Colonic mucosa (tissue), 4 donors: ENCODE results near the gene ACAA2. TPM values are rescaled to one million over a fixed set of nuclear protein-coding genes. Genes with fewer than 3 reads are reported as not detected.

Source experiments
- DNase-seq: peaks from one replicate; pipeline ENCODE4 v3.0.0-alpha.2; 2020
- H3K27ac ChIP-seq: fragments of 200-600 bp; one replicate; pipeline ENCODE4 v1.8.0; 2021
- H3K27me3 ChIP-seq: fragments of 200-600 bp; one replicate; pipeline ENCODE4 v1.8.0; 2021
- H3K36me3 ChIP-seq: fragments of 200-600 bp; one replicate; pipeline ENCODE4 v1.8.0; 2021
- H3K4me1 ChIP-seq: fragments of 200-600 bp; one replicate; pipeline ENCODE4 v1.8.0; 2021; ENCODE audit warnings: mild to moderate bottlenecking
- H3K4me3 ChIP-seq: fragments of 200-600 bp; one replicate; pipeline ENCODE4 v1.8.0; 2021
- H3K9ac ChIP-seq, 2 donors: one replicate each; pipeline ENCODE4 v1.7.0; 2013; ENCODE audit warnings: control low read depth in 2 of 2, low read depth in 2 of 2, low read length in 2 of 2
- H3K9me3 ChIP-seq: fragments of 200-600 bp; one replicate; pipeline ENCODE4 v1.8.0; 2021
- CTCF ChIP-seq: fragments of 200-600 bp; IDR thresholded peaks from one replicate; pipeline ENCODE4 v1.8.0; 2022; ENCODE audit warnings: antibody characterized with exemption, mild to moderate bottlenecking
- intact Hi-C: fragments of 100-400 bp; cut with DNase I; formaldehyde crosslinking; loops from one replicate; pipeline ENCODE4 v1.14.1; 2022
- total RNA-seq, 2 donors: library from RNA; stranded (reverse); fragmentation: NEBNext Ultra II Directional in 1 of 2; extraction: Animal tissue kit (Norgen Biotek cat#: 25700) in 1 of 2; gene quantifications; one replicate each; pipeline ENCODE4 v1.2.1, GENCODE V29; 2021
- donor health status: healthy.
- donor health status: DM: no; HTN: no; CAD: no.
- donor health status: DM: no; HTN: no; CAD: no.

The ACAA2 gene
- total RNA-seq, 2 donors from 2014 or later: 152 to 276 TPM

DNA sequence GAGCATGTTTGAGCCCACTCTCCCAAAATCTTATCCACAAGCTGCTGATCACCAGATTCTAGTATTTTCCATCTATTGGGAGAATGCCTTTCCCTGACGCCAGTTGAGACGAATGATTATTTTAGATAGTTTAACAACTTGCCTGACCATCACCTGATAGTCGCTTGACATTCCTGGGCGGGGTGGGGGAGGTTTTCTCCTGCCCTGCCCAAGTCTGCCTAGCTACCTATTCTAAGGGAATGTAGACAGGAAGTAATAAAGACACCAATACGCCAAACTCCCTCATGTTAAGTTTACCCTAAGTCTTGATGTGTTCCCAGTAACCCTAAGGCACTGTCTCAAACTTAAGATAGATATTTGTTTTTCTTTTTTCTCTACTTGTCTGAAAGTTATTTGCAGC, 4.6 kb upstream of the ACAA2 start:
- Histone ChIP-seq H3K27me3 (no peaks in the 10 kb centered on the region), H3K9me3 (no peaks in the 10 kb centered on the region), H3K27ac (peak overlapping the region; percentile 9), H3K36me3 (no peaks in the 10 kb centered on the region), H3K9ac (no peak overlapping the region), H3K4me1 (no peaks in the 10 kb centered on the region), H3K4me3 (no peak overlapping the region)
- DNase-seq: peak; percentile 71
- intact Hi-C loops: no loop called here
- TF ChIP-seq CTCF: no peak

DNA sequence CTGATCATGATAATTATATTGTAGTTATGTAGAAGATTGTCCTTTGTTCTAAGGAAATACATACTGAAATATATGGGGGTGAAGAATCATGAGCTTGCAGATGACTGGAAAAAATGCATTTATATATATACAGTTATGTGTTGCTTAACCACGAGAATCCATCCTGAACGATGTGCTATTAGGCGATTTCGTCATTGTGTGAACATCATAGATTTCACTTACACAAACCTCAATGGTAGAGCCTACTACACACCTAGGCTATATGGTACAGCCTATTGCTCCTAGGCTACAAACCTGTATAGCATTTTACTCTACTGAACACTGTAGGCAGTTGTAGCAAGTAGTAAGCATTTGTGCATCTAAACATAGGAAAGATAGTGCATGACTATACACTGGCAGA, 2.6 kb upstream of the ACAA2 start:
- no peak for DNase-seq
- intact Hi-C loops: no loop called here

GRCh38 chr18:49814147-49814499, 790 bp upstream of the ACAA2 start:
- no peaks in the 10 kb centered on the region for H3K36me3 ChIP-seq
- H3K4me1 ChIP-seq: no peaks in the 10 kb centered on the region
- no peak for TF ChIP-seq CTCF
- intact Hi-C loops: no loop called here
- peak overlapping the region; percentile 86 to 96 for H3K9ac ChIP-seq
- H3K9me3 ChIP-seq: no peaks in the 10 kb centered on the region
- no peak for DNase-seq
- H3K27me3 ChIP-seq: no peaks in the 10 kb centered on the region
- peak overlapping the region; percentile 99 for H3K27ac ChIP-seq
- peak overlapping the region; percentile 61 for H3K4me3 ChIP-seq

More for the DNA sequence above, 2.6 kb upstream of the ACAA2 start:
- Histone ChIP-seq H3K27ac (no peak overlapping the region), H3K27me3 (no peaks in the 10 kb centered on the region), H3K4me3 (no peak overlapping the region), H3K4me1 (no peaks in the 10 kb centered on the region), H3K9me3 (no peaks in the 10 kb centered on the region), H3K36me3 (no peaks in the 10 kb centered on the region), H3K9ac (no peak overlapping the region)
- no peak for TF ChIP-seq CTCF

- Histone ChIP-seq H3K36me3 (no peaks in the 10 kb centered on the region), H3K4me3 (peak overlapping the region; percentile 61), H3K9ac (peak overlapping the region; percentile 94 to 95), H3K4me1 (no peaks in the 10 kb centered on the region), H3K9me3 (no peaks in the 10 kb centered on the region), H3K27ac (peak overlapping the region; percentile 99), H3K27me3 (no peaks in the 10 kb centered on the region)
- no peak for TF ChIP-seq CTCF
- peak; percentile 56 for DNase-seq
- intact Hi-C loops: no loop called here
These were observed 339 bp downstream of the ACAA2 start for GRCh38 chr18:49813069-49813318.

GRCh38 chr18:49812286-49813068, 856 bp downstream of the ACAA2 start:
- intact Hi-C loops: no loop called here
- DNase-seq: no peak
- H3K9ac ChIP-seq: peak overlapping the region; percentile 94 to 95

More at GRCh38 chr18:49812286-49813068, 856 bp downstream of the ACAA2 start:
- no peaks in the 10 kb centered on the region for H3K36me3 ChIP-seq
- no peaks in the 10 kb centered on the region for H3K9me3 ChIP-seq
- H3K4me1 ChIP-seq: no peaks in the 10 kb centered on the region
- H3K4me3 ChIP-seq: peak overlapping the region; percentile 61
- H3K27me3 ChIP-seq: no peaks in the 10 kb centered on the region
- peak overlapping the region; percentile 99 for H3K27ac ChIP-seq
- TF ChIP-seq CTCF: no peak
